Lung microvascular endothelial cell (primary cell): ENCODE results near the gene RBPMS2. TPM values are rescaled to one million over a fixed set of nuclear protein-coding genes. Genes with fewer than 3 reads are reported as not detected.
A peak's percentile ranks its signal among the peaks of the same experiment; 100 is the strongest.

Source experiments
- DNase-seq, 2 donors: peaks; one replicate each; pipeline versions ENCODE4 v3.0.0 to v3.0.0-alpha.2; 2010; ENCODE audit warnings: low read depth in 2 of 2
- total RNA-seq: library from RNA; depleted of rRNA; stranded (reverse); fragments of >200 nt; gene quantifications from 2 replicates; pipeline ENCODE4 v1.2.1, GENCODE V29; 2014

RBPMS2 gene
- total RNA-seq, 1 donor from 2014 or later: under 0.01 TPM

GRCh38 chr15:64783796-64784195, 8.4 kb upstream of the RBPMS2 start:
- peak in 1 of 2 donors; percentile 44 for DNase-seq

GRCh38 chr15:64782751-64783150, 7.4 kb upstream of the RBPMS2 start:
- DNase-seq: no peak

DNA sequence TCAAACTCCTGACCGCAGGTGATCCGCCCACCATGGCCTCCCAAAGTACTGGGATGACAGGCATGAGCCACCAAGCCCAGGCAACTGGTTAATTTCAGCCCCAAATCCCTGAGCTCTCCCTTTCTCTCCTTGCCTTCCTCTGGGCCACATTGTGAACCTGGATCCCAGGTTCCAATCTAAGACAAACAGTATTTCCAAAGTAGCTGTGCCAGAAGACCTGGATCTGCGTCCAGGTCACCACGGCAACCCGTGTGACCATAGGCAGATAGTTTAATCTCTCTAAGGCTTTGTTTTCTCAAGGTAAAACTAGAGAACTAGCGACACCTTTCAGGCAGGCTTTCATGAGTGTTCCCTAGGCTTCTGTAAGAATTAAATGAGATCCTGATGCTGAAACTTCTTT, 5.9 kb upstream of the RBPMS2 start:
- DNase-seq: no peak

DNA sequence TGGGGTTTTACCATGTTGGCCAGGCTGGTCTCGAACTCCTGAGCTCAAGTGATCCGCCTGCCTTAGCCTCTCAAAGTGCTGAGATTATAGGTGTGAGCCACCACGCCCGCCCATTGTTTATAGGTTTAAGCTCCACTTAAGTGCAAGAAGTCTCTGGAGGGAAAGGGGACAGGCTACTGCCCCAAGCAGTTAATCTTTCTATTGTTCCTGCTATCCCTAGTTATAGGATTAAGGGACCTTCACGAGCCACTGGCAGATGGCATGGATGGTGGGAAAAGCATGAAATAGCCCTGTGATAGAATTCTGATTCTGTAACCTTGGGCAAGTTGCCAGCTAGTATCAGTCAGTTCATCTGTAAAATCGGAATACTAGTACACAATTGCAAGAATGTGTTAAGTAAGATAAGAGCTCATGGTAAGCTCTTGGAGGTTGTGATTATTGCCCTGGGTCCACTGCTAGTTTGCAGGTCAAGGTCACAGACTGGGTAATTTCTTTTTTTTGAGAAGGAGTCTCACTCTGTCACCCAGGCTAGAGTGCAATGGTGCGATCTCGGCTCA, 5.3 kb upstream of the RBPMS2 start:
- DNase-seq: no peak

DNA sequence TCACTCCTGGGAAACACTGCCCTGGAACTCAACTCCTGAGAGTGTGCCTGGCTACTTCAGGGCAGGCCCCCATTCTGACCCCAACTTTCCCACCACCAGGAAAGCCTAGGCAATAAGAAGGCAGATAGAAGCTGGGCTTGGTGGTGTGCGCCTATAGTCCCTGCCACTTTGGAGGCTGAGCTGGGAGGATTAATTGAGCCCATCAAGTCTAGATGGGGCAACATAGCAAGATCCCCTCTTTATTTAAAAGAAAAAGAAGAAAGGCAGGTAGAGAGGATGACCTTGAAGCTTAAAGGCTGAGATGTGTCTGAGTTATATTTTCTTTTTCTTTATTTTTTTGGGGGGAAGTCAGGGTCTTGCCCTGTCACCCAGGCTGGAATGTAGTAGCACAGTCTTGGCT, 4.2 kb upstream of the RBPMS2 start:
- DNase-seq: no peak

DNA sequence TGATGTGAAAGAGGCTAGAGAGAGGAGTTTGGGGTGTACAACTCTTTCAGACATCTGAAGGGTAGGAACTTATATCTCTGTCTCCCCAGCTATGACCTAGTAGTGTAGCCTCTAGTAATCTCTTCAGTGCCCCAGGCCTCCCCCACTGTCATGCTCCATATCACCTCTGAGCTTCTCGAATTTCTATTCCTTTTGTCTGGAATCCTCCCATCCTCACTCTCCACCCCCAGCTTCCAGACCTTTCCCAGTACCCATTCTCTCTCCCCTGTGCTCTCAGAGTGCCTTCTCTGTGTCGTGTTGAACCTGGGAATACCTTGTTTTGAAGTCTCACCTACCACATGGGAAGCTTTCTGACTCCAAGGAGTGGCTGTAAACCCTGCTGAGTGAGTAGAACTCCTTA, 3.6 kb upstream of the RBPMS2 start:
- no peak for DNase-seq

- no peak for DNase-seq
Measured at GRCh38 chr15:64776402-64776786, 1.0 kb upstream of the RBPMS2 start.

DNA sequence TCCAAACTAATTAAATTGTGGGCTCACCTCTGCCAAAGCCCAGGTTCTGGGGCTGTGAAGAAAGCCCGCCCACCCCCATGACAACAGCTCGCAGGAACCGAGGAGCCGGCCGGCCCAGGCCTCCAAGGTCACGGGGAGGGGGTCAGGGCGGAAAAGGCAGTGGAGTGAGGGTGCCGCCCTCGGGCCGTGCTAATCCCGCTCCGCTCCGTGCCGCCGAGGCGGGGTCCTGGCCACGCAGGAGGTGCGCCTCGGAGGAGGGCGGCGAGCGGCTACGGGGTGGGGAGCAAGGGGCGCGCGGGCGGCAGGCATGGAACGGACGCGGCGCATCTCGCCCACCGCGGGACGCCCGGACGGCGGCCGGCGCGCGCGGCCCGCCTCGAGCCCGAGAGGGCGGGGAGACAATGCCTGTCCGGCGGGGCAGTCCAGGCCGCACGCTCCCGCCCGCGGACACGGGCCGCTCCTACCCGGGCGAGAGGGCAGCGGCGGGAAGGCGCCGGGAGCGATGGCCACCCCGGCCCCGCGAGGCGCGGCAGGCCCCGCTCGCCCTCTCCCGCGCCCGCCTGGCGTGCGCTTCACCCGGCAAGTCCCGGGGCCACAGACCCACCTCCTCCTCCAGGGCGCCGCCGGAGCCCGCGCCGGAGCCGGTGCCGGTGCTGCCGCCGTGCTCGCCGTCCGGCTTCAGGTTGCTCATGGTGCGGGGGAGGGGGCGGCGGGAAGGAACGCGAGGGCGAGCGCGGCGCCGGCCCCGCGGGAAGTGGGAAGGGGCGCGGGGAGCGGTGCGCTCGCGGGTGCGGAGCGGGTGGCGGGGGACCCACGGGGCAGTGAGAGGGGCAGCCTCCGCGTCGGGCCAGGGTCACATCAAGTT, 528 bp downstream of the RBPMS2 start:
- DNase-seq: peak in 1 of 2 donors; percentile 28

DNA sequence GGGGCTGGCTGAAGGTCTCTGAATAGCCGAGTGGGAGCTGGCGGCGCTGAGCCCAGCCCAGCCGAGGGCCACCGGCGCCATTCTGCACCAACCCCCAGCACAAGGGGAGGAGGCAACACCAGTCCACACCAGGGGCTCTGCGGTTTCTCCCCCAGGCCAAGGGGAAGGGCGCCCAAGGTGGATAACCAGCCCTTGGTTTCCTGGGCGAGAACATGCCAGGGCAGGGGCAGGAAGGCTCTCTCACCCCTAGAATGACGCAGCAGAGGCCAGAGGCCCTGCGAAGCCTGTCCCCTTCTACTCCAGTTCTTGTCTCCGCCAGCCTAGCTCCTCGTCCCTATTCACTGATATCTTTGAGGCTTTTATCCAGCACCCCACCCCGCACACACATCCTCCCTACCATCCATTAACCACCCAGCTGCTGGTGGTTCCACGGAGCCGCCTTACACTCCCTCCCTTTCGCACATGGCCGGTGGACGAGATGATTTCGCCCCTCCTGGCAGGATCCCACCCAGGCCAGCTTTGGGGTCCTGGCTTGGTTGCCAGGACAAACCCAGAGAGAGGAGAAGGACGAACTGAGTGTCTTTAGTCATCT, 1.3 kb downstream of the RBPMS2 start:
- no peak for DNase-seq

GRCh38 chr15:64773606-64774005, 1.8 kb downstream of the RBPMS2 start:
- DNase-seq: no peak

DNA sequence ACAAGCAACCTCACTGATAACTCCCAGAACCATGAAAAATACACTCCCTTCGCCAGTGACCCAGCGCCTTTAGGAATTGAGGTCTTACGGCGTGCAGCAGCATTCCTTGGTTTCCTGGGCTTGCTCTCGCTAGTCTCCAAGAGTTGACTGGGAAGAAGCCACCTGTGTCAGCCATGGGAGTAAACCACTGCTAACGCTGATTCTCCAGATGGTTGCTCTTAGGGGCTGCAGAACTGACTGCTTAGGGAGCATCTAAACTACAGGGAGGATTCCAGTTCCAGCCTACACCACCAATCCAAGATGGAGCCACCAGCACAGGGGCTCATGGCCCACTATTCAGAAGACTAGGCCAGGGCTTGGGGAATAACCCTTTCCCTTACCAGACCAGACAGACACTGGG, 2.4 kb downstream of the RBPMS2 start:
- DNase-seq: no peak

GRCh38 chr15:64772488-64772887, 2.9 kb downstream of the RBPMS2 start:
- DNase-seq: no peak

DNA sequence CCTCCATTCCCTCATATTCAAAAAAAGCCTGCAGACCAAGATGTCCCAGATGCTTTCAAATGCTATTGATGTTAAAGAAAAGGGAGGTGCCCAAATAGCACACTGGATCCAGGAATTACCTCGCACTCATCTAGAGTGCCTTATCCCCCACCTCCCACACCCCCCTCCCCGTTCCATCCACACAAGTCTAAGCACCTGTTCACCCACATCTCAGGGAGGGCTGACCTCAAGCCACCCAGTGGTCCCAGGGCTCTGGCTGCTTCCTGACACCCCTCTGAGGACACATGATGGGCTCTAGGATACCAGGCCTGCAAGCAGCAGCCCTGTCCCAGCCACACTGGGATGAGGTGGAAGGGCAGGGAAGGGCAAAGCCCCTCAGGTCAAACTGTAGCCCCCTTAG, 4.8 kb downstream of the RBPMS2 start:
- no peak for DNase-seq

- no peak for DNase-seq
Measured at GRCh38 chr15:64767203-64767602, 8.2 kb downstream of the RBPMS2 start.

GRCh38 chr15:64766058-64766457, 9.3 kb downstream of the RBPMS2 start:
- no peak for DNase-seq

DNA sequence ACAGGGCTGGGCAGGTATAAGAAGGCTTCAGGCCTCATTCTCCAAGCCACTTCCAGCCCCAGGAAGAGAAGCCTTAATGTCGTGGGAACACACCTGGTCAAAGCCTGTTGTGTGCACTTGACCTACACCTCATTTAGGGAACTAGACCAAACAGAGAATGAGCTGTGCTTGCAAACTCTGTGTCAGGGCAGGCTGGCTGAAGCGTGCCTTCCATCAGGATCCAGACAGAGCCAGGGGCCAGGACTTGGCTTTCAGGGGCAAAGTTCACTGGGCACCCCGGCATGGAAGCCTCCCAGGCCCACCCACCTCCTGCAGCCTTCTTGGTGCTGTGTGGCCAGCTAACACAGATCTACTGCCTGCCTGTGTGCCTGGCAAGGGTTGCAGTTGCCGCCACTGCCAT, 11.5 kb downstream of the RBPMS2 start:
- DNase-seq: no peak

- DNase-seq: no peak
Measured at GRCh38 chr15:64763462-64763861, 11.9 kb downstream of the RBPMS2 start.

DNA sequence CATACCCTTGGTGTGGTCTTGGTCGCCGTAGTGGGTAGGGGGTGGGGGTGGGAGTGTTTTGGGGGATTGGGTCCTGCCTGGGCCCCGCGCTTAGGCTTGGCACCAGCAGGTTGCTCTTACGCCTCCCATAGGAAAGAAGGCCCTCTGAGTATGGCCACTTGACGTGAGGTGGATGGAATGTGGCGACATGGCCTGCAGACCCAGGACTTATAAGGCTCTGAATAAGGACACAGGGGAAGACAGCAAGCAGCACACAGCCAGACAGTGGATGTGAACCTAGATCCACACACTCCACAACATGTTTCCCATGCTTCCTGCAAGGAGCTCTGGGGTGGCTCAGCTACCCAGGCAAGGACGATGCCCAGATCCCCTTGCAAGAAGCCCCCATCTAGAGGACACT, 12.4 kb downstream of the RBPMS2 start:
- no peak for DNase-seq

DNA sequence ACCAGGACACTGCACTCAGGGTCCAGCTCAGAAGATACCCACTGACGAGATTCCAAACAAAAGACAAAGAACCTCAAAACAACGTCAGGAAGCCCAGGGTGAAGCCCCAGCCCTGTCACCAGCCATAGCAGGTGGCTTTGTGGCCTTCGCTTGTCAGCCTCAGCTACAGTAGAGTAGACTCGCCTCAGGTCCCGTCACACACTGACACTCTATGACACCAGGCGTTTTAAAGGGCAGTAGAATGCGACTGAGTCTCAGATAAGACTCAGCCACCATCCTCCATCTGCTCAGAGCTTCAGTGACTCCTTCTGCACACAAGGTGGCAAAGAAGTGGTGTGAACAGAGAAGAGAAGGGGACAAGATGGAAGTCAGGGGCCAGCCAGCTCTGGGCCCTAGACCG, 12.8 kb downstream of the RBPMS2 start:
- DNase-seq: no peak

DNA sequence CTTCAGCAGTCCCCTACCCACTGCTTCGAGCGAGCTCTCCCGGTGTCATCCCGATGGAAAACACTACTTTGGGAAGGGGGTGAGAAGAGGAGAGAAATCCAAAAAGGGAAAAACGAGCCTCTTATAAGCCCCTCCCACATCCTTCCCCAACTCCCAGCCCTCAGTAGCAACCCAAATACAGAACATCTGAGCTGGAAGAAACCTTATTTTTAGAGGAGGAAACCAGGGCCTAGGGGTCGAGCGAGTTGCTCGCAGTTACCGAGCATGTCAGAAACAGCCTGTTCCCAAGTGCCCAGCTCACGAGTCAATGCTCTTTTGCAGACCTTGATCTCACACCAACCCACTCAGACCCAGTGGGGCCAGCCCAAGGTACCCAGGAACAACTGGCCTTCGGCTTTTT, 14.2 kb downstream of the RBPMS2 start:
- no peak for DNase-seq

DNA sequence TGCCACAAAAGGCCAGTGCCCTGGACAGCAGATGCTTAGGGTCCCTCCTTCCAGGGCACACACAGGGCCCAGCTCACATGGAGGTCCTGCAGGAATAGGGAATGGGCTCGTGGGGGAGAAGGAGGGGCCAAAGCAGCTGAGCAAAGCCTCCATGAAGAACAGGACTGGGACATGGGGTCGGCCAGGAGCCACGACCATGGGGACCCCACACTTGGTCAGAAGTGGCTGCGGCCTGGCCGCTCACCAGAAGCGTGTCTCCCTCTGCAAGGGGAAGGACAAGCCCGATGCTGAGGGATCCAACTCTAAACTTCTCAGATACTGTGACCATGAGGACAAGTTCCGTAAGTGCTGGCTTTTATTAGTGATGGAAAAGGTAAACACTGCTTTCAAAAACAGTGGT, 15.3 kb downstream of the RBPMS2 start:
- no peak for DNase-seq

GRCh38 chr15:64755427-64755940, 19.9 kb downstream of the RBPMS2 start:
- no peak for DNase-seq
